Inferior parietal cortex (tissue), 1 donor: ENCODE results near the gene NAP1L4.

Experiments used
- DNase-seq: peaks from one replicate; pipeline ENCODE4 v3.0.0-alpha.2; 2016; ENCODE audit errors: extremely low spot score

Gene NAP1L4

GRCh38 chr11:2992234-2992996 is at the start of gene NAP1L4:
Gene NAP1L4 (minus strand): TSS chr11:2992329. CDS start chr11:2979220, 13,109 bp downstream.
- DNase-seq, result peak; percentile 97

- no peak for DNase-seq
Observed at GRCh38 chr11:3040881-3041280, 48.8 kb upstream of the NAP1L4 start.

GRCh38 chr11:3037945-3038271 is 45.8 kb upstream of the NAP1L4 start:
- DNase-seq, result no peak

- DNase-seq, result peak; percentile 92
Observed at GRCh38 chr11:3037040-3037944, 45.2 kb upstream of the NAP1L4 start.

GRCh38 chr11:3036419-3036818 is 44.3 kb upstream of the NAP1L4 start:
- no peak for DNase-seq

GRCh38 chr11:3035333-3035732 is 43.2 kb upstream of the NAP1L4 start:
- DNase-seq, result no peak

- no peak for DNase-seq
Observed at GRCh38 chr11:3030289-3031070, 38.4 kb upstream of the NAP1L4 start.

GRCh38 chr11:3028813-3029212 is 36.7 kb upstream of the NAP1L4 start:
- no peak for DNase-seq

GRCh38 chr11:3026803-3027202 is 34.7 kb upstream of the NAP1L4 start:
- DNase-seq, result no peak

GRCh38 chr11:3022982-3023381 is 30.9 kb upstream of the NAP1L4 start:
- DNase-seq, result no peak

GRCh38 chr11:3022300-3022967 is 30.3 kb upstream of the NAP1L4 start:
- DNase-seq, result no peak

- DNase-seq, result peak; percentile 60
Observed at GRCh38 chr11:3021125-3021524, 29.0 kb upstream of the NAP1L4 start.

- no peak for DNase-seq
Observed at GRCh38 chr11:3020011-3020410, 27.9 kb upstream of the NAP1L4 start.

GRCh38 chr11:3018596-3018995 is 26.5 kb upstream of the NAP1L4 start:
- DNase-seq, result no peak

- no peak for DNase-seq
Observed at GRCh38 chr11:3016861-3017260, 24.7 kb upstream of the NAP1L4 start.

- no peak for DNase-seq
Observed at GRCh38 chr11:3015796-3016195, 23.7 kb upstream of the NAP1L4 start.

- no peak for DNase-seq
Observed at GRCh38 chr11:3014943-3015342, 22.8 kb upstream of the NAP1L4 start.

GRCh38 chr11:3014057-3014938 is 22.2 kb upstream of the NAP1L4 start:
- DNase-seq, result no peak

GRCh38 chr11:3011891-3012885 is 20.1 kb upstream of the NAP1L4 start:
- no peak for DNase-seq
